Stimulated activated CD4-positive, alpha-beta T cell treated with anti-CD3 and anti-CD28 coated beads, Interleukin-4, amount 100 ng/mL, for 4 hours (primary cell): Measurements from ENCODE around the gene SETD6.

Source experiments
- DNase-seq, 2 experiments: peaks; one replicate each; pipeline ENCODE4 v3.0.0-alpha.2; 2020

Gene SETD6

GRCh38 chr16:58509256-58510096 lies 5.8 kb upstream of the SETD6 start:
- no peak for DNase-seq

GRCh38 chr16:58510097-58510775 lies 5.1 kb upstream of the SETD6 start:
- no peak for DNase-seq

- no peak for DNase-seq
Observed at GRCh38 chr16:58510776-58511628, 4.3 kb upstream of the SETD6 start.

- DNase-seq = peak; percentile 73 to 88
Observed at GRCh38 chr16:58511933-58512815, 3.1 kb upstream of the SETD6 start.

- DNase-seq = no peak
Observed at GRCh38 chr16:58513874-58514273, 1.4 kb upstream of the SETD6 start.

GRCh38 chr16:58515871-58516767 lies 802 bp downstream of the SETD6 start:
- peak; percentile 25 to 45 for DNase-seq

- DNase-seq = no peak
Observed at GRCh38 chr16:58516768-58517107, 1.4 kb downstream of the SETD6 start.

- no peak for DNase-seq
Observed at GRCh38 chr16:58518083-58518979, 3.0 kb downstream of the SETD6 start.

GRCh38 chr16:58518980-58519368 lies 3.7 kb downstream of the SETD6 start:
- DNase-seq = no peak

GRCh38 chr16:58519707-58520106 lies 4.4 kb downstream of the SETD6 start:
- no peak for DNase-seq

- no peak for DNase-seq
Observed at GRCh38 chr16:58530179-58530578, 14.9 kb downstream of the SETD6 start.

GRCh38 chr16:58532414-58532813 lies 17.1 kb downstream of the SETD6 start:
- no peak for DNase-seq

- no peak for DNase-seq
Observed at GRCh38 chr16:58533751-58534470, 18.6 kb downstream of the SETD6 start.

- DNase-seq = no peak
Observed at GRCh38 chr16:58535100-58535499, 19.8 kb downstream of the SETD6 start.

GRCh38 chr16:58536278-58536677 lies 21.0 kb downstream of the SETD6 start:
- DNase-seq = no peak

GRCh38 chr16:58537124-58537906 lies 22.0 kb downstream of the SETD6 start:
- DNase-seq = no peak

GRCh38 chr16:58541711-58542110 lies 26.4 kb downstream of the SETD6 start:
- DNase-seq = no peak

- no peak for DNase-seq
Observed at GRCh38 chr16:58542291-58542690, 27.0 kb downstream of the SETD6 start.

GRCh38 chr16:58543685-58544084 lies 28.4 kb downstream of the SETD6 start:
- no peak for DNase-seq
